ENCODE results near the gene KLRF1. TPM values are rescaled to one million over a fixed set of nuclear protein-coding genes. Genes with fewer than 3 reads are reported as not detected.

KLRF1 gene, protein sequence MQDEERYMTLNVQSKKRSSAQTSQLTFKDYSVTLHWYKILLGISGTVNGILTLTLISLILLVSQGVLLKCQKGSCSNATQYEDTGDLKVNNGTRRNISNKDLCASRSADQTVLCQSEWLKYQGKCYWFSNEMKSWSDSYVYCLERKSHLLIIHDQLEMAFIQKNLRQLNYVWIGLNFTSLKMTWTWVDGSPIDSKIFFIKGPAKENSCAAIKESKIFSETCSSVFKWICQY
- not detected for polyA plus RNA-seq (2012; ENCODE audit: missing spikeins)

DNA sequence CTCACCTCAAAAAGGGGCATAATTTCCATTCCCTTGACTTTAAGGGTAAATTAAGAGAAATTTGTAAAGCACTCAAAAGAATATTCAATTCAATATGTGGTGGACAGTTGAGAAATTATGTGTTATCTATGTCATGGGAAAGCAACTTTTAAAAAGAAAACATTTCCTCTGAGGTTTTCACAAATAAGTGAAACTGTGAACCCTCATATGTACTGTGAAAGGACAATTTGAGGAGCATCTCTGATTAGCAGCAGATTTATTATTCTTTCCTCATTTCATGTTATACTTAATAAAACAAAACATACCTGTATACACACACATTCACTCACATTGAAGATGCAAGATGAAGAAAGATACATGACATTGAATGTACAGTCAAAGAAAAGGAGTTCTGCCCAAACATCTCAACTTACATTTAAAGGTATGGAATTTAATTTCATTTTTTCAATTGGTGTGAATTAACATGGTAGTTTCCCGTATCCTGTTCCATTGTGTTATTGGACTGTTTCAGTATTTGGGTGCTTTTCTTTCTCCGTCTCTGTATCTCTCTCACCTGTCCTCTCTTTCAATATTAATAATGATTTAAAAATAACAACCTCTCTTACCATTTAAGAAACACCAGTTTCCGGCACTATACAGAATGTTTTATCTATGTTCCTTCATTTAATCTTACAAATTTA, at the start of gene KLRF1:
Gene KLRF1 (plus strand): TSS at position 273 of the 680 bp plus-strand sequence. CDS start 64 bp downstream, at position 337.
- DNase-seq (ENCODE audit: insufficient read length) (no peak), FAIRE-seq (peak; percentile 14)
- TF ChIP-seq POLR2AphosphoS5 (IDR thresholded peaks at IDR 0.05; ENCODE audit: low read depth, low read length) (no peak), TAF1 (IDR thresholded peaks at IDR 0.05; ENCODE audit: borderline replicate concordance, low read depth, low read length) (no peak), POLR2A (IDR thresholded peaks at IDR 0.05; ENCODE audit: low read depth, low read length) (no peak)

- DNase-seq (ENCODE audit: insufficient read length) (no peak), FAIRE-seq (no peak)
- TF ChIP-seq POLR2A (IDR thresholded peaks at IDR 0.05; ENCODE audit: low read depth, low read length) (no peak), POLR2AphosphoS5 (IDR thresholded peaks at IDR 0.05; ENCODE audit: low read depth, low read length) (no peak), TAF1 (IDR thresholded peaks at IDR 0.05; ENCODE audit: borderline replicate concordance, low read depth, low read length) (no peak)
Measured at GRCh38 chr12:9779209-9779608, 48.1 kb upstream of the KLRF1 start.

GRCh38 chr12:9781360-9781759, 45.9 kb upstream of the KLRF1 start:
- TF ChIP-seq POLR2AphosphoS5 (IDR thresholded peaks at IDR 0.05; ENCODE audit: low read depth, low read length), result no peak
- no peak for TF ChIP-seq TAF1 (IDR thresholded peaks at IDR 0.05; ENCODE audit: borderline replicate concordance, low read depth, low read length)
- no peak for TF ChIP-seq POLR2A (IDR thresholded peaks at IDR 0.05; ENCODE audit: low read depth, low read length)
- no peak for FAIRE-seq
- DNase-seq (ENCODE audit: insufficient read length), result no peak

DNA sequence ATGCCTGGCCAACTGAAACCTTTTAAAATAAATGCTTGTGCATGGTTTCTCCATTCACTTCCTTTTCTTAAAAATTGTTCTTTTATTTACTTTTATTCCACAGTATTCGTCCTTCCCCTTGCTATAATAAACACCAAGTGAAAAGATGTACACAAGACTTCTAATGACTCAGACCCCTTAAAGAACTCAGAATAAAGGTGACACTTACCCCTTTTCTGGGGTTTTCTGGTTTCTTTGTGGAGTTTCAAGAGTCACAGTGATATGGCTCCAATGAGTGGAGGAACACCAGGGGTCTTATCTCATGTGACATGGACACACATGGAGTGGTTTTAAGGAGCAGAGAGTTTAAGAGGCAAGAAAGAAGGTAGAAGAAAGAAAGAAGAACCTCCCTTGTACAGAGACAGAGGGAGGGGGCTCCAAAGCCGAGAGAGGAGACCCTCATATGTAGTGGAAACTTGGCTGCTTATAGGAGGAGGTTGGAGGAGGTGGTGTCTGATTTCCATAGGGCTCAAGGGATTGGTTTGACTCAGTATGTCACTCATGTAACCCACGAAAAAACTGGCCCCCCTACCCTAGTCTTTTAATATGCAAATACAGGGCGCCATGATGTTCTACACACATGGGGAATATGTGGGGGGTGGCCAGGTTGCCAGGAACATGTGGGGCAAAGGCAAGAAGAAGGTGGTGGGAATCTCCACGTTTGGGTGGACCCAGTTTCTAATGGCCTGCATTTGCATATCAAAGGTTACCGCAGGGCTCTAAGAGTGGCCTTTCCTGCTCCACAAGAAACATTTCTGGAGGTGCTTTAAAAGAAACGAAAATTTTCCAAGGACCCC, 44.5 kb upstream of the KLRF1 start:
- FAIRE-seq (no peak), DNase-seq (ENCODE audit: insufficient read length) (no peak)
- TF ChIP-seq POLR2AphosphoS5 (IDR thresholded peaks at IDR 0.05; ENCODE audit: low read depth, low read length), result no peak
- TF ChIP-seq TAF1 (IDR thresholded peaks at IDR 0.05; ENCODE audit: borderline replicate concordance, low read depth, low read length), result no peak
- TF ChIP-seq POLR2A (IDR thresholded peaks at IDR 0.05; ENCODE audit: low read depth, low read length), result no peak

DNA sequence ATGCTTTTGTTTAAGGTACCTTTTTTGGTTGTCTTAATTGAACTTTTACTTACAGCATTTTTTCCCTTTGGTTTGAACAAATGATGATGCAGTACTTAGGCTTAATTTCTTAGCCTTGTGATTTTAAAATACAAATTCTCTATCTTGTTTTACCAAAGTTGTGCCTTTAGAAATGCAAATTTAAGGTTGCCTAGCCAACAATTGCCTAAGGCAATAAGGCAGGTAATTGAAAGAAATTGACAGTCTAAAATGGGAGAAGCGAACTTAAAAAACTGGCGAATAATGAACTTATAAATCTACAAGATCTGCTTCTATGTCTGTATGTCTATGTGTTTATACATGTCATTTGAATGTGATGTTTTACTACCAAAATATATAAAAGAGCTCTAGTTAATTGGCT, 43.0 kb upstream of the KLRF1 start:
- TF ChIP-seq TAF1 (IDR thresholded peaks at IDR 0.05; ENCODE audit: borderline replicate concordance, low read depth, low read length) (no peak), POLR2AphosphoS5 (IDR thresholded peaks at IDR 0.05; ENCODE audit: low read depth, low read length) (no peak), POLR2A (IDR thresholded peaks at IDR 0.05; ENCODE audit: low read depth, low read length) (no peak)
- FAIRE-seq, result no peak
- DNase-seq (ENCODE audit: insufficient read length), result no peak

DNA sequence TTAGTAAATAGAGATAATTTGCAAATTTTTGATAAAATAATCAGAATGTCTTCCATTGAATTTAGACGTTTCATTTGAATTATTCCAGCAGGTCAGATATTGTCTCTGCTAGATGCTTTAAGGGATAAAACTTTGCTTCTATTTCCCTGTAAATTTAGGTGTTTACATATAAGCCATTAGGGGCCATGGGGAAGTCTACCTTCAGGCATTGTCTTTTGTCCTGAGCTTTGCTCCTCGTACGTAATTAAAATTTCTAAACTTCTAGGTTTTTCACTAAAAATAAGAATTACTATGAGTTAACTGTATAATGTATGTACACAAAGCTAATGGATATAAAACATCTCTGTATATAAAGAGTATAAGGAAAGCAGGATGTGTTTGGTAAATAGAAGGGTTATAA, 42.5 kb upstream of the KLRF1 start:
- no peak for DNase-seq (ENCODE audit: insufficient read length)
- no peak for TF ChIP-seq TAF1 (IDR thresholded peaks at IDR 0.05; ENCODE audit: borderline replicate concordance, low read depth, low read length)
- no peak for FAIRE-seq

- TF ChIP-seq POLR2AphosphoS5 (IDR thresholded peaks at IDR 0.05; ENCODE audit: low read depth, low read length), result no peak
- TF ChIP-seq POLR2A (IDR thresholded peaks at IDR 0.05; ENCODE audit: low read depth, low read length), result no peak
- no peak for TF ChIP-seq TAF1 (IDR thresholded peaks at IDR 0.05; ENCODE audit: borderline replicate concordance, low read depth, low read length)
- FAIRE-seq (no peak), DNase-seq (ENCODE audit: insufficient read length) (no peak)
Measured at GRCh38 chr12:9786726-9787717, 40.3 kb upstream of the KLRF1 start.

GRCh38 chr12:9792185-9792900, 34.9 kb upstream of the KLRF1 start:
- TF ChIP-seq POLR2AphosphoS5 (IDR thresholded peaks at IDR 0.05; ENCODE audit: low read depth, low read length), result no peak
- TF ChIP-seq TAF1 (IDR thresholded peaks at IDR 0.05; ENCODE audit: borderline replicate concordance, low read depth, low read length), result no peak
- no peak for TF ChIP-seq POLR2A (IDR thresholded peaks at IDR 0.05; ENCODE audit: low read depth, low read length)
- FAIRE-seq, result peak; percentile 30
- DNase-seq (ENCODE audit: insufficient read length), result no peak

GRCh38 chr12:9792961-9793617, 34.2 kb upstream of the KLRF1 start:
- TF ChIP-seq TAF1 (IDR thresholded peaks at IDR 0.05; ENCODE audit: borderline replicate concordance, low read depth, low read length), result no peak
- TF ChIP-seq POLR2A (IDR thresholded peaks at IDR 0.05; ENCODE audit: low read depth, low read length), result no peak
- TF ChIP-seq POLR2AphosphoS5 (IDR thresholded peaks at IDR 0.05; ENCODE audit: low read depth, low read length), result no peak
- FAIRE-seq (peak; percentile 58), DNase-seq (ENCODE audit: insufficient read length) (no peak)
